Measurements from ENCODE around the gene SGCD. TPM values are rescaled to one million over a fixed set of nuclear protein-coding genes. Genes with fewer than 3 reads are reported as not detected.

The SGCD gene
- total RNA-seq, 4 donors from 2014 or later = 3.4 to 86.5 (median 8.1) TPM

GRCh38 chr5:156498226-156498980, 171.4 kb downstream of the SGCD start:
- no peak overlapping the region for H3K4me3 ChIP-seq
- intact Hi-C loops (cut with DNase I; ENCODE audit: low total_unique reads) = no loop called here
- no peak for DNase-seq
- H3K27me3 ChIP-seq = no peaks in the 10 kb centered on the region
- H3K4me1 ChIP-seq = no peaks in the 10 kb centered on the region
- no peaks in the 10 kb centered on the region for H3K9me3 ChIP-seq
- no peak overlapping the region for H3K27ac ChIP-seq
- TF ChIP-seq POLR2A (IDR thresholded peaks at IDR 0.05) = no peak
- no peak for TF ChIP-seq CTCF (IDR thresholded peaks at IDR 0.05)
- no peaks in the 10 kb centered on the region for H3K36me3 ChIP-seq

DNA sequence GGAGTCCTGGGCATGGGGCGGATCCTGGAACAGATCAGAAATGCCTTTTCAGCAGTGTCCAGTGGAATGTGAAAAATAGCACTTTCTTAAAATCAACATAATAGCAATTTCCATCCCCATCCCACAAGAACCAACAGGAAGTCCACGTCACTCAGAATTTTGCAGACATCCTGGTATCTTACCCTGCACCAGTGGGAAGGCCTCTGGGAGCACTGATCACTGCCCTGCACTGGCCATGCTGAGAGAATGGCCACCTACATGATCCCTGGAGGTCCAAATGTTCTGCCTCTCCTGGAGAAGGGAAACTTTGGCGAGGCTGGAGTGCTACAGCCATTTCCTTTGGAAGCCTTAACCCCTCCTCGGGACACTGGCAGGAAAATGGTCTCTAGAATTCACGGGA, 173.8 kb downstream of the SGCD start:
- intact Hi-C loops (cut with DNase I; ENCODE audit: low total_unique reads) = no loop called here
- TF ChIP-seq POLR2A (IDR thresholded peaks at IDR 0.05) (no peak), CTCF (IDR thresholded peaks at IDR 0.05) (no peak)
- Histone ChIP-seq H3K27ac (no peak overlapping the region), H3K4me3 (no peak overlapping the region), H3K27me3 (no peaks in the 10 kb centered on the region), H3K9me3 (no peaks in the 10 kb centered on the region), H3K36me3 (no peaks in the 10 kb centered on the region), H3K4me1 (no peaks in the 10 kb centered on the region)
- DNase-seq = no peak

GRCh38 chr5:156505101-156505500, 178.1 kb downstream of the SGCD start:
- Histone ChIP-seq H3K36me3 (no peaks in the 10 kb centered on the region), H3K9me3 (no peaks in the 10 kb centered on the region), H3K4me3 (no peak overlapping the region), H3K27me3 (no peaks in the 10 kb centered on the region), H3K4me1 (no peaks in the 10 kb centered on the region), H3K27ac (no peak overlapping the region)
- intact Hi-C loops (cut with DNase I; ENCODE audit: low total_unique reads) = no loop called here
- no peak for DNase-seq
- TF ChIP-seq CTCF (IDR thresholded peaks at IDR 0.05) (no peak), POLR2A (IDR thresholded peaks at IDR 0.05) (no peak)

DNA sequence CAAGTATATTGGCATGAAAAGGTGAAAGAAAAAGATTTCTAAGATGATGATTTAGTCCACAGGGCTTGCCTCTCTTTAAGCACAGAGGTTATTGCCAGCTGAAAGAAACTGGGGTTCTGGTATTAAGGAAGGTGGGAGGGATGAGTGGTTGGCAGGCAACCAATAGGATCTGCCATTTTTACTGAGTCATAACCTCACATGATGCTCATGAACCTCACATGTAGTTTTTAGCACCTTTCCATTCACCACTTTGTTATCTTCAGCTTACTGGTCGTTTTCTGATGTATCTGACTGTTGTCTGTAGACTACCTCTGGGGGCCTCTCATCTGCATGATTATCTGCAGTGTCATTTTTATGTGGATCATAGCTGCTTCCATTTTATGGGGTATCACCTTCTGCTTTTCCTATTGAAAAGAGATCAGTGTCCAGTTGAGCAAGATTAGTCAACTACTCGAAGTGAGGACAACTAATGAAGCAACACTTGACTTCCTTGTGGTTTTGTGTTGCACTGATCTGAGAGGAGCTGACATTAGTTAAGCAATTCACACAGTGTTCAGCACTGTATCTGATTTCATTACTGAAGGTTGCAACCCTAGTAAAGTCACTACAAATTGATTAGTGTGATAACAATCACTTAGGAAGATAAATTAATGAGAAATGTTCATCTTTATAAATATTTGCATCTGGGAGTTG, 186.3 kb downstream of the SGCD start:
- intact Hi-C loops (cut with DNase I; ENCODE audit: low total_unique reads) = no loop called here
- TF ChIP-seq CTCF (IDR thresholded peaks at IDR 0.05) = no peak
- TF ChIP-seq POLR2A (IDR thresholded peaks at IDR 0.05) = no peak
- H3K4me1 ChIP-seq = no peaks in the 10 kb centered on the region
- H3K36me3 ChIP-seq = no peaks in the 10 kb centered on the region
- DNase-seq = no peak
- H3K27ac ChIP-seq = no peak overlapping the region
- H3K9me3 ChIP-seq = no peaks in the 10 kb centered on the region
- H3K4me3 ChIP-seq = no peak overlapping the region
- H3K27me3 ChIP-seq = no peaks in the 10 kb centered on the region

DNA sequence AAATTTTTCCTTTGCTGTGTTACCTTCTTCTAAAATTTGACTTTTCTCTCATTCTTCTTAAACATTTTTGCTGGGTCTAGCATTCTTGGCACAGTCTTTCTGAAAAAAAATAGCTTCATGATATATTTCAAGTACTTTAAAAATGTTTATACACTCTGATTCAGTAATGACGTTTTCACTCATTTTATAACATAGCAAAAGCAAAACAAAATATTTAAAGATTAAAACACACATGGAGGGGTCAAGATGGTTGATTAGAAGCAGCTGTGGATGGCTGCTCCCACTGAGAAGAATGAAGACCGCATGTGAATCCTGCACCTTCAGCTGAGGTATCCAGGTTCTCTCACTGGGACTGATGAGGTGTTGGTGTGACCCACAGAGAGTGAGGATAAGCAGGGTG, 188.2 kb downstream of the SGCD start:
- Histone ChIP-seq H3K27me3 (no peaks in the 10 kb centered on the region), H3K4me1 (no peaks in the 10 kb centered on the region), H3K4me3 (no peak overlapping the region), H3K27ac (no peak overlapping the region), H3K9me3 (no peaks in the 10 kb centered on the region), H3K36me3 (no peaks in the 10 kb centered on the region)
- DNase-seq = no peak
- TF ChIP-seq CTCF (IDR thresholded peaks at IDR 0.05) (no peak), POLR2A (IDR thresholded peaks at IDR 0.05) (no peak)
- intact Hi-C loops (cut with DNase I; ENCODE audit: low total_unique reads) = no loop called here

Measured in uterus (tissue), 4 donors.